AG09319 (cell line): ENCODE results near the gene CUBN.
A peak's percentile ranks its signal among the peaks of the same experiment; 100 is the strongest.

Experiments used
- DNase-seq: peaks from one replicate; pipeline ENCODE4 v3.0.0-alpha.2; 2010; ENCODE audit warnings: low read depth; ENCODE audit errors: extremely low read depth
- CTCF ChIP-seq: IDR thresholded peaks from 2 replicates; pipeline ENCODE4 v1.5.1; 2011; ENCODE audit warnings: low read depth, mild to moderate bottlenecking, inconsistent platforms, low read length, moderate library complexity

Gene CUBN

DNA sequence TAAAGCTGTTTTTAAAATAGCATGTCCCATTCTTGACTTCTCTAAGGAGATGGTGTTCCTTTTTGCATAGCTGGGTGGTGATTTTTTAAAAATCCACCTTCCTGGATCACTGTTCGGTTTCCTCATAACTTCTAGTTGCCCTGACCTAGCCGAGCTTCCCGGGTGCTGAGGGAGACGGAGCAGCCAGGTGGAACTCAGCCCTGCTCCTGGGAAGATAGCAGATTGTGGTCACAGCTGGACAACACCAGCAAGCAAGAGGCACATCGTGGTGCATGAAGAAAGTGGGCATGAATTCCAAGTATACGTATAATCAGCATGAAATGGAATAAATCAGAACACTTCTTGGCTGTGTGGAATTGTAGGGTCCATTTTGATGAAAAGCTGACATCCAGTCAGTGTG is 238.9 kb downstream of the CUBN start:
- no peak for DNase-seq
- no peak for TF ChIP-seq CTCF

DNA sequence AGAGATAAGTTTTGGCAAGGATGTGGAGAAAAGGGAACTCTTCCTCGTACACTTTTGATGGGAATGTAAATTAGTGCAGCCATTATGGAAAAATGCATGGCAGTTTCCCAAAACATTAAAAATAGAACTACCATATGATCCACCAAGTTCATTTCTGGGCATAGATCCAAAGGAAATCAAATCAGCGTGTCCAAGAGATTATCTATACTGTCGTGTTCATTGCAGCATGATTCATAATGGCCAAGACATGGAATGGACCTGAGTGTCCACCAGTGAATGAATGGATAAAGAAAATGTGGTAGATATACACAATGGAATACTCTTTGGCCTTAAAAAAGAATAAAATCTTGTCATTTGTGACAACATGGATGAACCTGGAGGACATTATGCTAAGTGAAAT is 242.0 kb downstream of the CUBN start:
- peak; percentile 32 for DNase-seq
- TF ChIP-seq CTCF: no peak

DNA sequence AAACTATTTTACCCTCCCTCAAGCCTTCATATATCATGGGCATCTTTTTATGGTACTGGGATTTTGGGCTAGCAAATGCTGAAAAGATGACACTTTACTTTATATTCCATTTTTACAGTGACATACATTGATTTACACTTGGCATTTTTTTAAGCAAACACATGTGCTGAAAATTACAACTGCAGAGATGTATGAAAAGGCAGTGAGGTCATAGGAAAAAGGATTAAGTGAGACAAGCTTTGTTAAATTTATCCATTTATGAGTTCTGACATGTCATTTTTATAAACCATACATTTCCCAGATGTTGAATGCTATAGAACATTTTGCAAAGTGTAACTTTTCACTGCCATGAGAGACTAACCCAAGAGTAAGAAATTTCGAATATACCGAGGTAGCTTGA is 243.6 kb downstream of the CUBN start:
- DNase-seq: no peak
- TF ChIP-seq CTCF: no peak

DNA sequence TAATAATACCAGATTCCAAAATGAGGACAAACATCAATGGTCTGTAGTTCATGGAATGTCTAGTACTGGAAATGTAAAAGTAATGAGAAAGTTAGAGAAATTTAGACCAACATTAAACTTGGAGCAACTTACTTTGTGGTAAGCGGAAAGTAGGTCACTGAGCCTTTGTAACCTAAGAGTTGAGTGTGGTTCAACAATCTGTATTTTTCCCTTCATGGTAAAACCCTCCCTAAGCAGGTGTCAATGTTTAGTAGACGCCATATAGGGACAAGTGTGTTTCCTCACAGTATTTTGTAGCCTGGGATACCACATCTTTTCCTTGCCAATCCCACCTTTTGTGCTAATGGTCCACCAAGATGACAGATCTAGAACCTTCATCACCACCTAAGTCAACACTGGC is 245.1 kb downstream of the CUBN start:
- TF ChIP-seq CTCF: no peak
- no peak for DNase-seq

DNA sequence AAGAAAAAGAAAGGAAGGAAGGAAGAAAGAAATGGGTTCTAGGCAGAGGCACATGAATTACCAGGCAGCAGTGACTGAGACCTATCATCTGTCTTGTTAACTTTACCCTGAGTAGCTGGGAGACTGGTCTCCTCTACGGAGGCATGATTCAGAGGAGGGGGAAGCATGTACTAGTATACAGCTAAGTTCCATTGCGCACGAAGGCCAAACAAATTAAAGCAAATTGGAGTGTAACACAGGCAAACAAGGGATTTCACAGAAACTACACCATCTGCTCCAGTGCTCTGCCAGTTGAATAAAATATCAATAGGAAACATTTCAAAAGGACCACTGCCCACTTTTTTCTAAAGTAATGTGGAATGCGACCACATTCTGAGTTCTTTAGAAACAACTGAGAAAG is 246.5 kb downstream of the CUBN start:
- DNase-seq: no peak
- TF ChIP-seq CTCF: no peak

DNA sequence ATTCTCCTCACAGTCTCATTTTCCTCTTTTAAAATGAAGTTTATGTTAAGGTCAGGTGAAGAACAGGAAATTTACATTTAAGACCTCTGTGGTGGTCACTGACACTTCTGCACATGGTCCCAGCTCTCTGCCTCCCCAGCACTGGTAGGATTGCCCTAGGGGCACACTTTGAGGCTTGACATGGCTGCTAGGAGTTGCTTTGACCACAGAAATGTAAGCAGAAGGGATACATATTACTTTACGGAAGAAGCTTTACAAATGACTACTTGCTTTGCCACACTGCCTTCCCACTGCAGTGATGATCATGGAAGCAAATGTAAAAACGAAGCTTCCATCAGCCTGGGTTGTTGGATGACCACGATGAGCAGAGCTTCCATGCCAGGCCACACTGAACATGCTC is 259.3 kb downstream of the CUBN start:
- no peak for DNase-seq
- no peak for TF ChIP-seq CTCF

GRCh38 chr10:16867990-16868389 is 261.6 kb downstream of the CUBN start:
- no peak for TF ChIP-seq CTCF
- DNase-seq: no peak
